ENCODE measurements around the gene LYST.

LYST gene

DNA sequence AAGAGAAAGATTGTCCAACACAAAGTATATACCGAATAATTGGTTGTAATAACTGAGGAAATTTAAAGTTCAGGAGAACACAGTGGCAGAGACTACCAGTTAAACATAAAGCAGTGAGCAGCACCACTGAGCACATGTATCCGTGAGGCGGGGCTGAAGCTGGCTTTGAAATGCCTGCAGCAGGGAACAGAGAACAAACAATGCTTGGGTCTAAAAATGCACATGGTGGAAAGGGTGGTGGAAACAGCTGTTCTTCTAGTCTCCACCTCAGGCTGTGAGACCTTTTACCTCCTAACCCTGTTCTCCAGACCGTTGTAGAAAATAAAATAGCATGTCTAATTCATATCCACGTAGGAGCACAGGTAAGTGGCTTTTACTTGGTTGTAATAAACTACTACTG, 209.4 kb downstream of the LYST start:
- no peaks in the 10 kb centered on the region for H3F3A ChIP-seq (ENCODE audit: insufficient read depth, low read length)
- no peak overlapping the region for H3K4me3 ChIP-seq (ENCODE audit: low read depth, low read length, poor library complexity, severe bottlenecking)
- no peaks in the 10 kb centered on the region for H3K36me3 ChIP-seq (ENCODE audit: insufficient read depth, low read length)
- no peaks in the 10 kb centered on the region for H3K4me1 ChIP-seq (ENCODE audit: insufficient read depth, low read length, severe bottlenecking)
- H4K20me1 ChIP-seq (ENCODE audit: insufficient read depth, low read length) = no peaks in the 10 kb centered on the region
- no peak overlapping the region for H2AFZ ChIP-seq (ENCODE audit: low read length)
- H3K9me2 ChIP-seq (ENCODE audit: low read depth, low read length) = no peaks in the 10 kb centered on the region
- no peak overlapping the region for H3K4me2 ChIP-seq (ENCODE audit: low read length)
- no peaks in the 10 kb centered on the region for H3K27me3 ChIP-seq (ENCODE audit: insufficient read depth, low read length)
- H3K9me3 ChIP-seq (ENCODE audit: low read length) = no peaks in the 10 kb centered on the region
- no peaks in the 10 kb centered on the region for H3K79me2 ChIP-seq (ENCODE audit: insufficient read depth, low read length)
- no peak overlapping the region for H3K27ac ChIP-seq (ENCODE audit: low read depth, low read length, poor library complexity, severe bottlenecking)
- no peak overlapping the region for H3K9ac ChIP-seq (ENCODE audit: low read length)
- TF ChIP-seq, protein P1, sequence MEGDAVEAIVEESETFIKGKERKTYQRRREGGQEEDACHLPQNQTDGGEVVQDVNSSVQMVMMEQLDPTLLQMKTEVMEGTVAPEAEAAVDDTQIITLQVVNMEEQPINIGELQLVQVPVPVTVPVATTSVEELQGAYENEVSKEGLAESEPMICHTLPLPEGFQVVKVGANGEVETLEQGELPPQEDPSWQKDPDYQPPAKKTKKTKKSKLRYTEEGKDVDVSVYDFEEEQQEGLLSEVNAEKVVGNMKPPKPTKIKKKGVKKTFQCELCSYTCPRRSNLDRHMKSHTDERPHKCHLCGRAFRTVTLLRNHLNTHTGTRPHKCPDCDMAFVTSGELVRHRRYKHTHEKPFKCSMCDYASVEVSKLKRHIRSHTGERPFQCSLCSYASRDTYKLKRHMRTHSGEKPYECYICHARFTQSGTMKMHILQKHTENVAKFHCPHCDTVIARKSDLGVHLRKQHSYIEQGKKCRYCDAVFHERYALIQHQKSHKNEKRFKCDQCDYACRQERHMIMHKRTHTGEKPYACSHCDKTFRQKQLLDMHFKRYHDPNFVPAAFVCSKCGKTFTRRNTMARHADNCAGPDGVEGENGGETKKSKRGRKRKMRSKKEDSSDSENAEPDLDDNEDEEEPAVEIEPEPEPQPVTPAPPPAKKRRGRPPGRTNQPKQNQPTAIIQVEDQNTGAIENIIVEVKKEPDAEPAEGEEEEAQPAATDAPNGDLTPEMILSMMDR (IDR thresholded peaks at IDR 0.05; ENCODE audit: low read length) = no peak

DNA sequence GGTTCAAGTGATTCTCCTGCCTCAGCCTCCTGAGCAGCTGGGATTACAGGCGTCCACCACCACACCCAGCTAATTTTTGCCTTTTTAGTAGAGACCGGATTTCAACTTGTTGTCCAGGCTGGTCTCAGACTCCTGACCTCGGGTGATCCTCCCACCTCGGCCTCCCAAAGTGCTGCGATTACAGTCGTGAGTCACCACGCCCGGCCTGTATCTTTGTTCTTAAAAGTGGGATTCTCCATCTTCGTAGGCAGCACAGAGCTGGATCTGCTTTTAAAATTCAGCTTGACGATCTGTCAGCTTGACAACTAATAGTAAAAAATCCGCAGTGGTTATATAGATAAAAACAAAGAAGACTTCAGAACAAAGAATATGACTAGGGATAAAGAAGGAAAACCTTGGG, 214.3 kb downstream of the LYST start:
- no peak overlapping the region for H3K4me3 ChIP-seq (ENCODE audit: low read depth, low read length, poor library complexity, severe bottlenecking)
- H3K27me3 ChIP-seq (ENCODE audit: insufficient read depth, low read length) = no peaks in the 10 kb centered on the region
- no peaks in the 10 kb centered on the region for H3K36me3 ChIP-seq (ENCODE audit: insufficient read depth, low read length)
- H3K9me2 ChIP-seq (ENCODE audit: low read depth, low read length) = no peaks in the 10 kb centered on the region
- no peak overlapping the region for H2AFZ ChIP-seq (ENCODE audit: low read length)
- H4K20me1 ChIP-seq (ENCODE audit: insufficient read depth, low read length) = no peaks in the 10 kb centered on the region
- H3F3A ChIP-seq (ENCODE audit: insufficient read depth, low read length) = no peaks in the 10 kb centered on the region
- no peaks in the 10 kb centered on the region for H3K9me3 ChIP-seq (ENCODE audit: low read length)
- no peak overlapping the region for H3K9ac ChIP-seq (ENCODE audit: low read length)
- H3K4me2 ChIP-seq (ENCODE audit: low read length) = no peak overlapping the region
- no peaks in the 10 kb centered on the region for H3K4me1 ChIP-seq (ENCODE audit: insufficient read depth, low read length, severe bottlenecking)
- no peak overlapping the region for H3K27ac ChIP-seq (ENCODE audit: low read depth, low read length, poor library complexity, severe bottlenecking)
- H3K79me2 ChIP-seq (ENCODE audit: insufficient read depth, low read length) = no peaks in the 10 kb centered on the region
- TF ChIP-seq EZH2 (IDR thresholded peaks at IDR 0.05; ENCODE audit: borderline replicate concordance, low read length) = no peak

DNA sequence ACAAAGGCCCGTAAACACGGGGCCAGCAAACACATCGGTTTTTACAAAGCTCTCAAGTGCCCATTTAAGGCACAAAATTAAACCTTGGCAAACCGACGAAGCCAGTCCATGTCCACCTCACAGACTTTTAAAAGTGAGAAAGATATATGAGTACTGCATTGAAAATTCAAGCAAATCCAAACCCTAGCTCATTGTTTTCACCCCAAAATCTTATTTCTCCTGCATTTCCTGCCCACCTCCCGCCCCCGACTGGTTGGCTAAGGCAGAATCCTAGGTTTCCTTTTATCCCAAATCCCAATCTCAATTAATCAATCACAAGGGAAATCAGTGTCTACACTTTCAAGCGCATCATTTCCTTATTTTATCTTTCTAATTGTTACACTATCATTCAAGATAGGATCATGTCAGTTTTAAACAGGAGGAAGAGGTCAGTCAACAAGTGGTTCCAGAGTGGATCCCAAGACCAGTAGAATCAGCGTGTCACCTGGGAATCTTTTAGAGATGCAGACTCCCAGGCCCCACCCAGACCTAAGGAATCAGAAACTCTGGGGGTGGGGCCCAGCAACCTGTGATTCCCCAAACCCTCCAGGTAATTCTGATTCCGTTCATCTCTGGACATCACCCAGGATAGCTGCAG, 215.4 kb downstream of the LYST start:
- H3F3A ChIP-seq (ENCODE audit: insufficient read depth, low read length) = no peaks in the 10 kb centered on the region
- H3K4me2 ChIP-seq (ENCODE audit: low read length) = no peak overlapping the region
- H3K9me3 ChIP-seq (ENCODE audit: low read length) = no peaks in the 10 kb centered on the region
- H3K4me3 ChIP-seq (ENCODE audit: low read depth, low read length, poor library complexity, severe bottlenecking) = no peak overlapping the region
- H4K20me1 ChIP-seq (ENCODE audit: insufficient read depth, low read length) = no peaks in the 10 kb centered on the region
- no peak overlapping the region for H3K9ac ChIP-seq (ENCODE audit: low read length)
- no peaks in the 10 kb centered on the region for H3K79me2 ChIP-seq (ENCODE audit: insufficient read depth, low read length)
- H3K4me1 ChIP-seq (ENCODE audit: insufficient read depth, low read length, severe bottlenecking) = no peaks in the 10 kb centered on the region
- no peaks in the 10 kb centered on the region for H3K27me3 ChIP-seq (ENCODE audit: insufficient read depth, low read length)
- no peaks in the 10 kb centered on the region for H3K36me3 ChIP-seq (ENCODE audit: insufficient read depth, low read length)
- H2AFZ ChIP-seq (ENCODE audit: low read length) = no peak overlapping the region
- no peak overlapping the region for H3K27ac ChIP-seq (ENCODE audit: low read depth, low read length, poor library complexity, severe bottlenecking)
- TF ChIP-seq, protein P1 (IDR thresholded peaks at IDR 0.05; ENCODE audit: low read length) = no peak
- TF ChIP-seq EZH2 (IDR thresholded peaks at IDR 0.05; ENCODE audit: borderline replicate concordance, low read length) = no peak
- no peaks in the 10 kb centered on the region for H3K9me2 ChIP-seq (ENCODE audit: low read depth, low read length)

All from OCI-LY1 (cell line).